IPS DF 4.7 (cell line): Measurements from ENCODE around the gene DENND11.
"Not testable (repeated sequence)": the region's sequence is repeated elsewhere in the genome, so short reads cannot be mapped to it uniquely, and the experiment has no call there.

Source experiments
- DNase-seq: peaks from one replicate; pipeline ENCODE4 v3.0.0-alpha.2; 2013; ENCODE audit warnings: low spot score; ENCODE audit errors: extremely low read depth

DENND11 gene

DNA sequence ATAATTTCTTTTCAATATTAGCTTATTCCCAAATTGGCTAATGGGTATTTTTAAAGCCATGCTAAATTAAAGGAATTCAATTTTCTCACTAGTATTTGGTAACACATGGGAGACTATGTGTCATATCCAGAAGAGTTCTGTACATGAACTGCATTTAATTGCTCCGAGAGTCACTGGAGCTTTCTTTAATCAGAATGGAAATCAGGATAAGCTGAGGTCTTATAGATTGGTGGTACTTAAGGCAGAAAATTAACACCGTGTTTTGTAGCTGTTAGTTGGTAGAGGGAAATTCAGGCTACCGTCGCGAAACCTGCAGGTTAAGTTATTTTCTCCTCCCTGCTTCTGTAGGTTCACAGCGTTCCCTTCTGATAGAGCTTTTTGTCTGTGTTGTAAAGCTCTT, 6.4 kb upstream of the DENND11 start, which contains the start of gene WEE2:
Gene WEE2, plus strand, starts transcription at position 3 of the 400 bp plus-strand sequence. CDS start 406 bp downstream, outside the sequence.
- DNase-seq = no peak

DNA sequence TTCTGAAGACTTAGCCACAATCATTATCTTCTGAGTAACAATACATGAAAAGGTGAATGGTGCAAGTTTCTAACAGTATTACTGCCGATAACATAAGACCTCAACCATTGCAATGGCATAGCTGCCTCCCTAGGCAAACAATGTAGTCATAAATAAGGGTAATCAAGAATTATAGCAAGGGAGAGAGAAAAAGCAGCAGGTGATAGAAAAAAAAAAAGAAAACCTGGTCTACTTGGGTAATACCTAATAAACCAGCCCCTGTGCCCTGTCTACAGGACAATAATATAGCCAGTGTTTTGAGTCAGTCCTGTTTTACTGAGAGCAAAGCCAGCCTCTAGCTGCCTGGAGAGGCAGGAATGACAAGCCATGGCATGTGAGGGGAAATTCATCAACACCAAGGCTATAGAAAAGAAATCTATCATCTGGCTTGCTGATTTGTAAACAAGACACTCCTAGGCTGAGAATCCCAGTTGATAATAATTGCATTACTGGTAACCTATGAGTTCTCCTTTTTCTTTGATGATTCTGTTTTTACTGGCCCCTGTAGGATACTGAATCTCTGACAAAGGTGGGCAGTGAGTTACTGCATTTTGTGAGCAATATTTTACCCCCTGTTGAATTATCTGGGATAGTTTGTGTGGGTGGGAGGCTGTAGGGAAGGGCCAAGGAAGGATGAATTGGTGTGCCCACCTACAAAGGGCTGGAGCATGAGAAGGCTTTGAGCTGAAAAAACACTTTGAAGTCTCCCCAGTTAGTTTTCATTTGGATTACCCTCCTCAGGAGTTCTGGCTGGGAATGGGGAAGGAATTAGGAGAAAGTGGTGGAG, 4.5 kb upstream of the DENND11 start:
- no peak for DNase-seq

DNA sequence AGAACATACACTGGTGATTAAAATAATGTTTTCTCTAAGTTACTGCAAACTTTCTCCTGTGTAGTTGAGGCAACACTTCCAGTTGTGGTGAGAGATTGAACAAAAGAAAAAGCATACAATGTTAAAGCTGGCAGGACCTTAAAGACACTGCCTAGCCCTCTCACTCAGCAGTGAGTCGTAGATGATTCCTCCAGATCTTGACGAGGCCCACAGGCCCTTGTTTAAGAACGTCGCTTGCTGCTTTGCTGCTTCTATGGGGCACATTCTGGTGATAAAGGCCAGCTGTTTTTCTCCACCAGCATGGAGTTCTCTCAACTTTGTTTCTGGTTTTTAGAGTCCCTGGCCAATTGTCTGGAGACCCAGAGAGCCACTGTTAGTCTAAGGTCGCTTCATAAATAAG, 2.8 kb upstream of the DENND11 start:
- DNase-seq = no peak

DNA sequence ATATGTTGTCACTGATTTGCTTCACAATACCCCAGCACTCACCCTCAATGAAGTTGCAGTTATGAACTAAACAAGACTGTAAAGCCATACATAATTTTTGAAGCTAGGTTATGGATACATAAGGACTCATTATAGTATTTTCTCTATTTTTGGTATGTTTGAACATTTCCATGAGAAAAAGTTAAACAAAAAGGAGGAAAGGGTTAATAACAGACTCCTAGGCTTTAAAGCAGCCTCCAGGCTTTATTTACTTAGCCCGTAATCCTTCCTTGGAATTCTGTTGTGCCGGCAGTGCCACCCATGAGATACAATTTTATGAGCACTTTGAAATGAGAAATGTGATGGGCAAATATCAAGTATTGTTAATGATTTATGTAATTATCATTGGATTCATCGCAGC, 2.1 kb upstream of the DENND11 start:
- DNase-seq = no peak

DNA sequence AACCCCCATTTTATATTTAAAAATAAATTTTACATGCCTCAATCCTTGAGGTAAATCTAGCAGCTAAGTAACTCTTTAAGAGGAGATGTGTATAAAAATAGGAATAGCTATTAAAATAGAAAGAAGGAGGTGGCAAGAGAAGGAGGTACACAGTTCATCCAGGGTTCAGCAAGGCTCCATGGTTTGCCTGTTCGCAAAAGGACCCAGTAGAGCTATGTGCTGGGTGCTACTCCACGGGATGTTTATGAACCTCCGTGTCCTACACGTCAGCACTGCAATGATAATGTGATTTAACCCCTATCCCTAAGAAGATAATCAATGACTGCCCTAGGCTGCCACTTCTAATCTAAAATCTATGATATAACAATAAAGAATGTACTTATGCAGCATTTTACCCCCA, 926 bp upstream of the DENND11 start:
- DNase-seq = no peak

DNA sequence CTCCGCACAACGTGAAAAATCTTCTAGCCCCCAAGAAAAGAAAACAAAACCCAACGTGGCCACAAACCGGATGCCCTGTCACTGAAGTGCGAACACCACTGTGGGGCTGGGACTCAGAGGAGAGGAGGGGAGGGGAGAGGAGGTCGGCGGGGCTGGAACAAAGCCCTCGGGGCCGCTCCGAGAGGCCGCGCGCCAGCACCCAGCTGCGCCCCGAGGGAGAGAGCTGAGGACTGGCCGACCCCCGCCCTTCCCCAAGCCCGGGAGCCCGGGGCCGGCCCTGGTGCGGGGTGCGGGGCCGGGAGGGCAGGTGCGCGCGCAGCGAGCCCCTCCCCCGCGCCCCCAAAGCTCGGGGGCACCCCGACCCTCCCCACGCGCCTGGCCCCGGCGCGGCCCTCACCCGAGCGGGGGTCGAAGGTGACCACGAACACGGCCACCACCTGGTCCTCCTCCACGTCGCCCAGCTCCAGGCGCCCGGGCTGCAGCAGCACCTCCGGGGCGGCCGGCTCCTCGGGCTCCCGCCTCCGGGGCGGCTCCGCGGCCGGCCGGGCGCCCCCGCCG, 398 bp downstream of the DENND11 start:
- no peak for DNase-seq

DNA sequence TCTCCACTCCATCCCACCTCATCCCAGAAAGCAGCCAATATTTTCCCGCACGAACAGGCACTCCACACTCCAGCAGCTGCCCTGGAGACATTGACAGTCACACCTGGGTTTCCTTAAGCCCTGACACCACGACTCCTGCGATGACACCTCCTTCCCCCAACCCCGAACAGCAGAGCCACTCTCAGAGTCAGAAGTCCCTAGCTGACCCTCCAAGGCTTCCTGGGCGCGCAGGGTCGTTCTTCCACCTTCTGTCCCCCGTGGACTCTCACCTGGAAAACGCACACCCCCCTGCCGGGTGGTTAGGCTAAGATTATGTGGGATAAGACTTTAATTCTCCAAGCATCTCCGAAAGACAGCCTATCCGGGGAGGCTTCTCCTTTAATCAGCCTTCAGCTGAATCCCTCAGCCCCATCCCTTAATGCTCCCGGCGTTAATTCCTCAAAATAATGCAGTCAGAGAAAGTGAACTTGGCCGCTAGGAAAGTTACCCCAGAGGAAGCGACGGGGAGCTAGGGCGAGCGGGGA, 1.1 kb downstream of the DENND11 start:
- DNase-seq = no peak

DNA sequence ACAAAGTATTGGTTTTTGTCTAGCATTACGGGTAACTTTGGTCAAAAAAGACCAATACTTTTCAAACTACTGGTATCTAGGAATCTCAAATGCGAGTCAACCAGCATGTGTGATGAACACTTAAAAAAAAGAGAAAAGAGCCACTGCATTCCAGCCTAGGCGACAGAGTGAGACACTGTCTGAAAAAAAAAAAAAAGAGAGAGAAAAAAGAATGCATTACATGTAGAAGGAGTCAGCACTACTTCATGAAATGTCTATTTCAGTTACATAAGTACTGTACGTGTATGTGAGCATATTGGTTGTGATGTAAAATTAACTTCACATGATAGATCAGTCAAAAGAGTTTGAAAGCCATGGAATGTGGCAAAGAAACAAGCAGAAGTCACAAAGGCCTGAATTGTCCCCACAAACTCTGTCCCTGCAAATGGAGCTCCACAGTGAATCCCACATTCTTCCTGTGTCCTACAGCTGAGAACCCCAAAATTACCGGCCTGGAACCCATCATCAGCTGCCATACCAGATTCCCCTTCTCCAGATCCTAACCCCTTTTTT, 1.6 kb downstream of the DENND11 start:
- DNase-seq = no peak

DNA sequence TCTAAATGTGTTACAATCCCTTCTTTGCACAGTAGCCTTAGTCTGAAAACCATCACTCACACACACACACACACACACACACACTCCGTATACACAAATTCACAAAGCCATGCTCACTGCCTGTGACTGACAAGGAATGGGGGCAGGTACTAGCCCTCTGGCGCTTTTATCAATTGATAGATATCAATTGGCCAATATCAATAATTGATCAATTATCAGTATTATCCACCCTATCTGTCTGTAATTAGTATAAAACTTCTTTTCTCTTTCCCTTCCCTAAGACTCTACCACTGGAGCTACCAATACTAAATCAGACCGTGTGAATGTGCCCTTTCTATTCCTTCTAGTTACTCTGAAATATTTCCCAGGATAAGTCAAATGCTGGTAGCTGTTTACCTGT, 2.1 kb downstream of the DENND11 start:
- DNase-seq = no peak

DNA sequence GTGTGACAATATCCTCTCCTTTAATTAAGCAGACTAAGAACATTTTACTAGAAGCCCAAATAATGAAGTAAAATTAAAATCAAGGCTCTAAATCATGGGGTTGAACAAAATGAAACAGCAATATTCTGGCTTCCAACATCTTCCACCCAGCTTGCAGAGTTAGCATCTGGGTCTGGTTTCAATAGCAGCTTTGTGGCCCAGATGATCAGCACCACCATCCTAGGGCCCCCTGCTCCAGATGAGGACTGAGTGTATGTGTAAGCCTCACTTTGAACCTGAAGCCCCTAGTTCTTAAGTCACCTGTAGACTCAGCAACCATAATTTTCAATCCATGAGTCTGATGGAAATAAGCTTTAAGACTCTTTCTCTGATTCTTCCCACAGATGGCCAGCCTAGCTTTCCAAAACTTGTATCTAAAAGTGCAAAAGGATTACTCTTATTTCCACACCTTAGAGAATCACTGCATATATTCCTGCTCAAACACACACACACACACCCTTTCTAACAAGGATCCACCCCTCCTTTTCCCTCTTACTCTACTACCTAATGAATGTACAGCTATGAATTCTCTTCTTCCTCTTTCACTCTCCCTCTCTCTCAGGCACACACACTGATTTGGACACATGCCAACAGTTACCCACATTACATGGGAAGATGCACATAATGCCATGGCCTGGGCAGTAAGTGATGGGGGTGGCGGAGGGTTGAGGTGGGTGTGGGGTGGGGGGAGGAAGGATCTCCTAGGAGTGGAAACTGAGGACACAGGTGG, 3.5 kb downstream of the DENND11 start:
- no peak for DNase-seq

DNA sequence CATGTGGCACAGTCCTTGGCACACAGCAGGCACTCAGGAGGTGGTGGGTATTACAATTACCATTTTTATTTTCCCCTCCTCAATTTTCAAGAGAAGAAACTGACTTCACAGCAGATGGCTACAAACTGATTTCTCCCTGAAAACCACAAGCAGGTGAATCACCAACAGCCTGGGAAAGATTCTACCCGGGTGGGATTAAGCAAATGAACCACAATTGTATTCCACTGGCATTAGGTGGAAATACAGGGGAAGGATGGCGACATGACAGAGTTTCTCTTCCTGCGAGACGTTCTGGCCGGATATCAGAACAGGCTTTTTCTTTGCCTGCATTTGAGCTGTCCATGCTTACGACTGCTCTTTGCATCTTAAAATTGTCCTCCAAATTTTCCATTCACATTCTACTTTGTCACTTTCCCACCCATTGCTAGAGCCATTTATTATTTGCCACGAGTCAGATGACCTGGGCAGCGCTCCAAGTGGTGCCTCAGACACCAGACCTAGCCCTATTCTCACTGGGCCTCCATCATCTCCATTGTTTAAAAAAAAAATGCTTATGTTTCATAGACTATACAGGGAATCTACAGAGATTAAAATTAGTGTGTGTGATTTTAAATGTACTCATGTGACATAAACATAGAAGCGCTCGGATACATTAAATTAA, 4.6 kb downstream of the DENND11 start:
- no peak for DNase-seq

DNA sequence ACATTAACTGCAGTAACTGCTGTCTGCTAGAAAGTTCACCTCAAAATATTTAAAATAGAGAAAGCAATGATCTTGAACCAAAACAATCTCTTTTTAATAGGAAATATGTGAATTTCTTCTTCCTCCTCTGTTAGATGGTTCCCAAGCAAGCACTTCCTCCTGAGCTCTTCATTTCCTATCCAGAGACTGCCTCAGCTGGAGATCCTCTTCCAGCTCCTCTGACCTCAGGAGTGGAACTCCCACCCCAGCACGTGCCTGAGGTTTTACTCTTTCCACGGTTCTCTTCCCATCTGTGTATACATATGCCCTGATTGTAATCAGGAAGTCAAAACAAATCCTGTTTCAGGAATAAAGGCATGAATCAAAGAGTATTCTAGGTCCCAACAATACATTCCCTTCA, 5.6 kb downstream of the DENND11 start:
- no peak for DNase-seq

DNA sequence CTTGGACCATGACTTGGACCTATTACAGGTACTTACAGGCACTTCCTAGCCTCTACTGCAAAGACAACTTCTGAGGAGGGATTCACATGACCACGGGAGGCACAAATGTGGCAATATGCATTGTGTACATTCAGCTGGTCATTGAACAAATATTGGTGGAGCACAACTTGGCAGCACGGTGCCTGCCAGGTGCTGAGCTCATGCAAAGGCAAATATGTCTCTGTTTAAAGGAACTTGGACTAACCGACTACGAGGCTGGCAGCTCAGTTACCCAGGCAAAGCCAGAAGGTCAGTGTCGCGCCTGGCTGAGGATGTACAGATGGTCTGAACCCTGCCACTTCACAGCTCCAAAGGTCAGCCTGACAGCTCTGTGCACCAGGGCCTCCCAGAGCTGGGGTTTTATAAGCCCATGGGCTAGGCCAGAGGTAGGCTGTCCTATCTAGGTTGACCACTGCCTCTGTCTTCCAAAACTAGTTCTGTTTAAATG, 6.1 kb downstream of the DENND11 start:
- DNase-seq = no peak

DNA sequence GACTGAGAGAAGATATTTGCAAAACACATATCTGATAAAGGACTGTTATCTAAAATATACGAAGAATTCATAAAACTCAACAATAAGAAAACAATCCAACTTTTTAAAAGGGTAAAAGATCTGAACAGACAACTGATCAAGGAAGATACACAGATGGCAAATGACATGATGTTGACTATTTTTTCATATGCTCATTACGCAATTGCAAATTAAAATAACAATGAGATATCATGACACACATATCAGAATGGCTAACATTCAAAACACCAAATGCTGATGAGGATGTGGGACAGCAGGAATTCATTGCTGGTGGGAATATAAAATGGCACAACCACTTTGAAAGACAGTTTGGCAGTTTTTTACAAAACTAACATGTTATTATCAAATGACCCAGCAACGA, 8.9 kb downstream of the DENND11 start:
- no peak for DNase-seq

DNA sequence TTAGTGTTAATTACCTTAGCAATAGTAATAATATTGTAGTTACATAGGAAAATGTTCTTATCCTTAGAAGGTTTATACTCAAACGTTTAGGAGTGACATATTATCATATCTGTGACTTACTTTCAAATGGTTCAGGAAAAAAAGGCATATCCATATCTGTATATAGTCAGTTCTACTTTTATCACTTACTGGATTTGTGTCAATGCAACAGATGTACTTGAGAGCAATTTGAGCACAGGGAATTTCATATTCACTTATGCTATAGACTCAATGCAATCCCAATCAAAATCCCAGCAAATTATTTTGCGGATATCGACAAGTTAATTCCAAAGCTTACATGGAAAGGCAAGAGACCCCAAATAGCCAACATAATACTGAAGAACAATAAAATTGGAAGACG, 10.0 kb downstream of the DENND11 start:
- DNase-seq = no peak

DNA sequence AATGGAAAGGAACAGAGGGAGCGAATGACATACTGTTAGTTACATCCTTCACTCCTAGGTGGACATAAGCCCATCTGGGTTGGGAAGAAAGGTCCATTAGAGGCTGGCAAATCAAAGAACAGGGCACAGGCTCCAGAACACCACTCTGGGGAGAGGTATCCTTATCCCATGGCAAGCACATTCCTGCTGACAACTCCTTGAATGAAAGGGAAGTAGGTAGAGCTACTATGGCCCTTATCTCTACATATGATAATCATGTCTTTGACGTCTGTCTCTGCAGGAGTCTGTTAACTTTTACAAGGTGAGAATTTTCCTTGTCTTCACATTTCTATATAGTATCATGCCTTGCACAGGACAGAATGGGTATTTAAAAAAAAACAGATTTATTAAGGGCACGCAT, 10.4 kb downstream of the DENND11 start:
- no peak for DNase-seq

DNA sequence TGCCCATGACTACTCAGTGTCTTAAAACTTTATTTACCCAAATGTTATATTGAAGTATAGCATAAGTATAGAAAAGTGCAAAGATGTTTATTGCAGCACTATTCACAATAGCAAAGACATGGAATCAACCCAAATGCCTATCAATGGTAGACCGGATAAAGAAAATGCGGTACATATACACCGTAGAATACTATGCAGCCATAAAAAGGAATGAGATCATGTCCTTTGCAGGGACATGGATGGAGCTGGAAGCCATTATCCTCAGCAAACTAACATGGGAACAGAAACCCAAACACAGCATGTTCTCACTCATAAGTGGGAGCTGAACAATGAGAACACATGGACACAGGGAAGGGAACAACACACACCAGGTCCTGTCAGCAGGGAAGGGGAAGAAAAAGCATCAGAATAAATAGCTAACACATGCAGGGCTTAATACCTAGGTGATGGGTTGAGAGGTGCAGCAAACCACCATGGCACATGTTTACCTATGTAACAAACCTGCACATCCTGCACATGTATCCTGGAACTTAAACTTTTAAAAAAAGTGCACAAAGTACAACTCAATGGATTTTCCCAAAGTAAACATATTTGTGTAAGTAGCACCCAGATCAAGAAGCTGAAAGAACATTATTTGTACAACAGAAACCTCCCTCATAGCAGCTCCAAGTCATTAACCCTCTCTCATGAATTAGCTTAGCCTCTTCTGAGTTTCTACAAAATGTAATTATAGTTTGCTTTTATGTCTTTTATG, 12.7 kb downstream of the DENND11 start:
- DNase-seq = not testable (repeated sequence)

DNA sequence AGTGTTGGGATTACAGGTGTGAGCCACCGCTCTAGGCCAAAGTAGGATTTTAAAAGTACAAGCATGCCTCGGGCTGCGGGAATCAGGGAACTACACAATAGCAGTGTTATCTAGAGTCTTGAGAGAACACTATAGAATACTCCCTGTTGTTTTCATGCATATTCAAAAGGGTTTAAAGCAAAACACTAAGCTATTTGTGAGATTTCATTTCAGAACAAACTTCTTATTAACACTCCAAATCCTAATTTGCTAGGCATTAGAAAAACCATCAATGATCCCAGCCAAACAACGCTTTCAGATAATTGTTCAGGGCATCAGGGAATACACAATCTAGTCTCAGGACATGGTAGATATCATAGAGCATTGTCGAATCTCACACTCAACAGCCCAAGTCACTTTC, 13.9 kb downstream of the DENND11 start:
- no peak for DNase-seq

DNA sequence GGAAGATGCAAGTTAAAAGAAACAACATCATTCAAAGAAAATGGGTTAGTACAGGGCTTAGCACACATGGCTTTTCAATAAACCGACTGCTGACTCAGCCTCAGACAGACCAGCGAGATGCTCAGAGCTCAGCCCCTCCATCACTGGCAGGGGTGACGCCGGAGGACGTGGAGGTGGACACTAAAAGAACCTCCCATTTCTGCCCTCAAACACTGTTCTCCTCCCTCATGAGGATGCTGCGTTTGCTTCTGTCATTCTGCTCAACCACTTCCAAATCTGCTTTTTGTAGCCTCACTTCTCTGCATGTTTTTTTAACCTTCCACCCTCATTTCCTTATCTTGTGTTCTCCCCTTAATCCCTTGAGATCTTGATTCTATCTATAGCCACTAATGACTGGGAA, 15.3 kb downstream of the DENND11 start:
- DNase-seq = no peak

DNA sequence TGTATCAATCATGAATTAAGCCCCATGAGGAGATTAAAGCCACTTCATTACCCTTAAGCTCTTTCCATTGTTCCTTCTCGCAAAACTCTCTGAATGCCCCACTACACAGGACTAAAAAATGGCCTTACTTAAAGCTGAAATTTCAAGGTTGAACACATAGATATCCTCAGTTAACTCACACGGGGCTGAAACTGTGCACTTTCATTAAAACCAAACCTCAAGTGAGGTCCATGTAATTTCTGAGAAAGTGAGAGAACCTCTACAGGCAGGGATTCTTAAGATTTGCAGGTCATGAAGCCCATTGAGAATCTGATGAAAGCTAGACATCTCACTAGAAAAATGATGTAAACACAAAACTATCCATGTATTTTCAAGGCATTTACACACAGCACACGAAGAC, 15.9 kb downstream of the DENND11 start:
- DNase-seq = no peak
